EH (cell line): ENCODE results near the gene EFHD1.
"Not testable (repeated sequence)": the region's sequence is repeated elsewhere in the genome, so short reads cannot be mapped to it uniquely, and the experiment has no call there.

Experiments
- DNase-seq: peaks from one replicate; pipeline ENCODE4 v3.0.0-alpha.2; 2015; ENCODE audit warnings: low read depth

EFHD1 gene

DNA sequence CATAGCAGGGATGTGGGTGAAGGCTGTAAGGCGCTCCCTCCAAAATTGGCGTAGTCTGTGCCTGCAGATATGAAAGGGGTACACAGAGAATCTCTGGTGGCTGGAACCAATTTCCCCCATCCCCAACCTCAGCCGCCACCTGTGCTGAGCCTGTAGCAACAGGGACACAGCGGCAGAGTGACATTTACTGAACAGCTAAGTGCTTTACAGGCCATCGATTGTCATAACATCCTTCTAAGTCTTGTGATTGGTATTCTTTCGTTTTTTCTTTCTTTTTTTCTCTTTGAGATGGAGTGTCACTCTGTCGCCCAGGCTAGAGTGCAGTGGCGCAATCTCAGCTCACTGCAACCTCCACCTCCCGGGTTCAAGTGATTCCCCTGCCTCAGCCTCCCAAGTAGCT is 12.2 kb upstream of the EFHD1 start:
- DNase-seq = no peak

- no peak for DNase-seq
Observed at GRCh38 chr2:232622563-232622962, 10.8 kb upstream of the EFHD1 start.

- peak; percentile 66 for DNase-seq
Observed at GRCh38 chr2:232623768-232624765, 9.3 kb upstream of the EFHD1 start.

DNA sequence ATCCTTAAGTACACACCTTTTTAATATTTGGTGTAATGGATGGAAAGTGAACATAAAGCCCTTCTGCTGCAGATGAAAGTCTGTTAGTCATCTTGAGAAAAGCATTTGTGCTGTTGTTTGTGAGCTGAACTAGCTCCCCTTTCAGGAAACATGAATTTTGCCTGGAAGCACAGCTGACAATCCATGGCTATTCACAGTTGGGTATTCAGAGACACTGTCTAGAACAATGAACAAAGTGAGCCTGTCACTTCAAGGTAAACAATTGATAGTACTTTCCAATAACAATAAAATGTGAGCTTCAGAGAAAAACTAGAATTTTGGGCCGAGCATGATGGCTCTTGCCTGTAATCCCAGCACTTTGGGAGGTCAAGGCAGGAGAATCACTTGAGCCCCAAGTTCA is 6.8 kb upstream of the EFHD1 start:
- no peak for DNase-seq

- no peak for DNase-seq
Observed at GRCh38 chr2:232628466-232629128, 4.8 kb upstream of the EFHD1 start.

DNA sequence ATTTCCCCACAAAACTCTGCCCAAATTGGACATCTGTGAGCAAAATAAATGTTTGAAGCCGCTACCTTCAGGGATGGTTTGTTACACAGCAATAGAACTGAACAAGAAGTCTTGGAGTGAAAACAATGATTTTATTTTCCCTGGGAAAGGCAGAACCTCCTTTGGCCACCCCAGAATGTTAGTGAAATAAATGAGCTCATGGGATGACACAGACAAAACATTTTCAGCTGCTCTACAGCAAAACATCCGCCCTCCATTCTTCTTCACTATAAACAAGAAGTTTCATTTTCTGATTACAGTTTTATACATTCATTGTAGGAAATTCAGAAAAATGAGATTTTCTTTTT is 4.3 kb upstream of the EFHD1 start:
- DNase-seq = no peak

DNA sequence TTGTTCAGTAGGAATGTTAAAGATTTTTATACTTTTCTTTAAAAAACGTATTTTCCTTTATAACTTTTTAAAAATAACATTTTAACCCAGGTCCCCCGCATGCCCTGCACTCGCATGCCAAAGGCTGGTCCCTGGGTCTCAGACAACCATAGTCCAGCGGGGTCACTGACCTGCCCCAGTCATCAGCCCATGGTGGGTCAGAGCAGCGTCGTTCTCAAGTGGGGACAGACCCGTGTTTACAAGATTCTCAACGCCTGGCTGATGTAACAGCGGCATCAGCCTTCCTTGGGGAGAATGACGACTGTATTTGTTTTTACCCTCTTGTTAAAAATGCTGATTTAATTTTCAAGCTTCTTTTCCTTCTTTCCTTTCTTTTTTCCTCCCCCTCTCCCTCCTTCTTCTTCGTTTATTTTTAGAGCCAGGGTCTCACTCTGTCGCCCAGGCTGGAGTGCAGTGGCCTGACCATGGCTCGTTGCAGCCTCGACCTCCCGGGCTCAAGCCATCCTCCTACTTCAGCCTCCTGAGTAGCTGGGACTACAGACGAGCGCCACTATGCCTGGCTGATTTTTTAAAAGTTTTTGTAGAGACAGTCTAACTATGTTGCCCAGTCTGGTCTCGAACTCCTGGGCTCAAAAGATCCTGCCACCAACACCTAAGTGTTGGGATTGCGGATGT is 1.0 kb upstream of the EFHD1 start:
- DNase-seq = peak; percentile 20

DNA sequence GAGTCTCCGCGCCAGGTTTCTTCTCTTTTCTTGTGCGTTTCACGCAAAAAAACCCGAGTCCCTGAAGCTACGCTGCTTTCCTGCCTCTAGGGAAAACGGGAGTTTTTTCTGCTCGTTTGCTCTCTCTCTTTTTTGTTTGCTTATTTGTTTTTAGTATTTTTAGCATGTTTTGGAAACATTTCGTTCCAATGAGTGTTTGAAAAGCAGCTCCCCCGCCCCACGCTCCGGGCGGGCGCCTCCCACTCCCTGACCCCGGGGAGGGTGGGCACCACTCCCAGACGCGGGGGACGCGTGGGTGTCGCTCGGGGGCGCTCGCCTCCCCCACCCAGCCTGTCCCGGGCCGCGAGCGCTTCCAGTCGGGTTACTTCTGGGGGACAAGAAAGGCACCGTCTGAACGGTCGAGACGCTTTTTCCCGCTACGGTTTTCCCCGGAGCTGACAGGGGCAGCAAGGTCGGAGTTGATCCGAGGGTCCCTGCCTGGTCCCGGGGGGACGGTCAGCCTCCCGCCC is 446 bp upstream of the EFHD1 start:
- peak; percentile 65 for DNase-seq

- peak; percentile 87 for DNase-seq
Observed at GRCh38 chr2:232634206-232635150, 1.1 kb downstream of the EFHD1 start.

DNA sequence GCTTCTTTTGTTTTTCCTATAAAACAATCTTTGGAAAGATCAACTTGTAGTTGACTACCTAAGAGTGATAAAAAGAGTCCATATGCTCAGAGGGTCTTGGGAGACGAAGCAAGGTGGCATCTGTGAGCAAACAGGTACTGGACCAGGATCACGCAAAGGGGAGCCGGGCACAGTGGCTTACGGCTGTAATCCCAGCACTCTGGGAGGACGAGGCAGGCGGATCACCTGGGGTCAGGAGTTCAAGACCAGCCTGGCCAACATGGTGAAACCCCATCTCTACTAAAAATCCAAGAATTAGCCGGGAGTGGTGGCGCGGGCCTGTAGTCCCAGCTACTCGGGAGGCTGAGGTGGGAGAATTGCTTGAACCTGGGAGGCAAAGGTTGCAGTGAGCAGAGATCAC is 2.0 kb downstream of the EFHD1 start:
- not testable (repeated sequence) for DNase-seq

- DNase-seq = no peak
Observed at GRCh38 chr2:232635820-232636219, 2.4 kb downstream of the EFHD1 start.

GRCh38 chr2:232636788-232637420 is 3.5 kb downstream of the EFHD1 start:
- DNase-seq = no peak

- no peak for DNase-seq
Observed at GRCh38 chr2:232637866-232638583, 4.6 kb downstream of the EFHD1 start.

- DNase-seq = no peak
Observed at GRCh38 chr2:232641153-232641848, 7.9 kb downstream of the EFHD1 start.

- no peak for DNase-seq
Observed at GRCh38 chr2:232643147-232643425, 9.7 kb downstream of the EFHD1 start.

DNA sequence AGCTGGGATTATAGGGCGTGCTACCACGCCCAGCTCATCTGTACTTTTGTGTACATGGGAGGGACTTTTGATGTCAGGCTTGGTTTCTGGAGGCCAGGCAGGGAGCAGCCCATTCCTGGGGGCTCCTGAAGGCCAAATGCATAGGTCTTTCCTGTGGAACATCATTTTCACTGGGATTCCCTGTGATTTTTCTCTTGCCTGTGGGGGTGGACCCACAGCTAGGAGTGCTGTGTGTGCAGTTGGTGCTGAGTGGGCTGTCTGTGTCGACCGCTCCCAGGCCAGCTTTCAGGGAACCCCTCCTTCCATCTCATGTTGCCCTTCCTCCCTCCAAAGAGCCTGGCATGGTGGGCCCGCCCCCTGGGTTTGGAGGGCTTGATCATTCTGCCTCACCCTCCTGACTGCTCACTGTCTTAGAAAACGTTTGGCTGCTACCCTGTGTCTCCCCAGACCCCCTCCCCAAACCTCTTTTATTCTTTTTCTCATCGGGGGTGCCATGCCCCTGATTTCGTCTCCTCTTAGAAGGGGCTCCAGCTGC is 10.5 kb downstream of the EFHD1 start:
- DNase-seq = no peak

DNA sequence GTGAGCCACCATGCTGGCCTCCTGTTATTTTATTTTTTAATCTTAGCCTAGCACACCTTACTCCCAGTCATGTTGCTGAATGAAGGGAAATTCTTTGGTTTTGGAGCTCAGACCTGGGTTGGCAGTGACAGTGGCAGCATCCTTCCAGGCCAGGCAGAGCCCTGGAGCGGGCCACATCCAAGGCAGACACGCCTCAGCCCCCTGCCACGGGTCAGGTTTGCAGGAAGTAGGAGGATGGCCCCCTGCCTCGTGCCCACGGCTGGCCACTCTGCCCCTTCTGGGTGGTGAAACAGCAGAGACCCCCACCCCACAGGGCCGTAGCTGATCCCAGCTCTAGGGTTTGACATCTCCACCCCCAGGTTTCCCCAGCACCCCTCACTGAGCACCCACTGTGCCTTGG is 11.7 kb downstream of the EFHD1 start:
- no peak for DNase-seq

- no peak for DNase-seq
Observed at GRCh38 chr2:232646726-232647125, 13.3 kb downstream of the EFHD1 start.

GRCh38 chr2:232647261-232647660 is 13.9 kb downstream of the EFHD1 start:
- no peak for DNase-seq

DNA sequence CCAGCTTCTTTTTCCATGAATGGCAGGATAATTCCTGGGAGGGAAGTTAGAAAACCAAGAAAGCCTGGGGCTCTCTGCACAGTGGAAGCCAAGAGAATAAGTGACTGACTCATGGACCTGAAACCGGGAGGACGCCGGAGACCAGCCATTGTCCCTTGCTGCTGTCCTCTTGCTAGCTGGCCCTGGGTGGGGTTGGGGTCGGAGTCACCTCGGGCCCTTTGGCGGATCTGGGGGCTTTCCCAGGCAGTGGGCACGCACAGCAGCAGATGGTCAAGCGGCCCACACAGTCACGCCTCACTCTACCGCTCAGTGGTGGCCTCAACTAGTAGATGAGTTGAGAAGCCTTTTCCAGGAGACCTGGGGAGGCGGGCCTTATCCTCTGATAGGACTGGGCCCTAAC is 15.6 kb downstream of the EFHD1 start:
- DNase-seq = no peak
